ENCODE results near the gene PPEF1. TPM values are rescaled to one million over a fixed set of nuclear protein-coding genes. Genes with fewer than 3 reads are reported as not detected.

The PPEF1 gene
- total RNA-seq, 2 experiments from 2014 or later = not detected

GRCh38 chrX:18664947-18665346 is 42.5 kb upstream of the PPEF1 start:
- no peaks in the 10 kb centered on the region for H4K20me1 ChIP-seq (ENCODE audit: insufficient read depth, low read length)
- H2AFZ ChIP-seq (ENCODE audit: low read length) = no peak overlapping the region
- BruUV-seq (replicated peaks) = no TSS peak
- no peaks in the 10 kb centered on the region for H3K36me3 ChIP-seq (ENCODE audit: insufficient read depth, low read length)
- H3K4me1 ChIP-seq (ENCODE audit: insufficient read depth, low read length, poor library complexity, severe bottlenecking) = no peaks in the 10 kb centered on the region
- DNase-seq (ENCODE audit: low spot score) = no peak
- H3K4me2 ChIP-seq (ENCODE audit: low read length) = no peak overlapping the region
- no peaks in the 10 kb centered on the region for H3K79me2 ChIP-seq (ENCODE audit: insufficient read depth, low read depth, low read length)
- H3K4me3 ChIP-seq (ENCODE audit: low read depth, low read length, poor library complexity, severe bottlenecking) = no peak overlapping the region
- H3K9me2 ChIP-seq (ENCODE audit: insufficient read depth, low read length) = no peaks in the 10 kb centered on the region
- ChIA-PET POLR2A (interaction anchor here (0.7 kb wide), 1 partner anchor 12 kb away, joined by 3 read pairs; no protein-coding TSS in a partner anchor), CTCF (ENCODE audit: unreplicated experiment) (no interaction called here)
- no peak overlapping the region for H3K27ac ChIP-seq (ENCODE audit: low read depth, low read length, poor library complexity, severe bottlenecking)
- no peak for TF ChIP-seq CTCF (conservative IDR thresholded peaks at IDR 0.05; ENCODE audit: low read length)
- no peak for TF ChIP-seq EZH2phosphoT487 (IDR thresholded peaks at IDR 0.05; ENCODE audit: borderline replicate concordance, low read depth, low read length)
- H3K9me3 ChIP-seq (ENCODE audit: low read length) = no peaks in the 10 kb centered on the region
- intact Hi-C loops (cut with micrococcal nuclease; ENCODE audit: unreplicated experiment) = no loop called here

GRCh38 chrX:18666614-18667013 is 40.8 kb upstream of the PPEF1 start:
- Histone ChIP-seq H3K36me3 (ENCODE audit: insufficient read depth, low read length) (no peaks in the 10 kb centered on the region), H3K79me2 (ENCODE audit: insufficient read depth, low read depth, low read length) (no peaks in the 10 kb centered on the region), H3K4me1 (ENCODE audit: insufficient read depth, low read length, poor library complexity, severe bottlenecking) (no peaks in the 10 kb centered on the region), H2AFZ (ENCODE audit: low read length) (no peak overlapping the region), H4K20me1 (ENCODE audit: insufficient read depth, low read length) (no peaks in the 10 kb centered on the region), H3K9me2 (ENCODE audit: insufficient read depth, low read length) (no peaks in the 10 kb centered on the region), H3K4me3 (ENCODE audit: low read depth, low read length, poor library complexity, severe bottlenecking) (no peak overlapping the region), H3K27ac (ENCODE audit: low read depth, low read length, poor library complexity, severe bottlenecking) (no peak overlapping the region), H3K4me2 (ENCODE audit: low read length) (no peak overlapping the region), H3K9me3 (ENCODE audit: low read length) (no peaks in the 10 kb centered on the region)
- DNase-seq (ENCODE audit: low spot score) = no peak
- BruUV-seq (replicated peaks) = no TSS peak
- POLR2A ChIA-PET = no interaction called here
- CTCF ChIA-PET (ENCODE audit: unreplicated experiment) = no interaction called here
- TF ChIP-seq EZH2phosphoT487 (IDR thresholded peaks at IDR 0.05; ENCODE audit: borderline replicate concordance, low read depth, low read length) (no peak), CTCF (conservative IDR thresholded peaks at IDR 0.05; ENCODE audit: low read length) (no peak)
- intact Hi-C loops (cut with micrococcal nuclease; ENCODE audit: unreplicated experiment) = no loop called here

- H3K9me3 ChIP-seq (ENCODE audit: low read length) = no peaks in the 10 kb centered on the region
- POLR2A ChIA-PET = no interaction called here
- H3K4me1 ChIP-seq (ENCODE audit: insufficient read depth, low read length, poor library complexity, severe bottlenecking) = no peaks in the 10 kb centered on the region
- no peak overlapping the region for H3K27ac ChIP-seq (ENCODE audit: low read depth, low read length, poor library complexity, severe bottlenecking)
- CTCF ChIA-PET (ENCODE audit: unreplicated experiment) = no interaction called here
- TF ChIP-seq CTCF (conservative IDR thresholded peaks at IDR 0.05; ENCODE audit: low read length) (no peak), EZH2phosphoT487 (IDR thresholded peaks at IDR 0.05; ENCODE audit: borderline replicate concordance, low read depth, low read length) (no peak)
- H3K9me2 ChIP-seq (ENCODE audit: insufficient read depth, low read length) = no peaks in the 10 kb centered on the region
- H3K79me2 ChIP-seq (ENCODE audit: insufficient read depth, low read depth, low read length) = no peaks in the 10 kb centered on the region
- H3K4me2 ChIP-seq (ENCODE audit: low read length) = no peak overlapping the region
- no peaks in the 10 kb centered on the region for H3K36me3 ChIP-seq (ENCODE audit: insufficient read depth, low read length)
- DNase-seq (ENCODE audit: low spot score) = no peak
- intact Hi-C loops (cut with micrococcal nuclease; ENCODE audit: unreplicated experiment) = no loop called here
- H2AFZ ChIP-seq (ENCODE audit: low read length) = no peak overlapping the region
- no TSS peak for BruUV-seq (replicated peaks)
- H4K20me1 ChIP-seq (ENCODE audit: insufficient read depth, low read length) = no peaks in the 10 kb centered on the region
- no peak overlapping the region for H3K4me3 ChIP-seq (ENCODE audit: low read depth, low read length, poor library complexity, severe bottlenecking)
Observed at GRCh38 chrX:18668071-18668835, 39.2 kb upstream of the PPEF1 start.
